ENCODE measurements around the gene BID. TPM values are rescaled to one million over a fixed set of nuclear protein-coding genes. Genes with fewer than 3 reads are reported as not detected.

The BID gene
- total and polyA plus RNA-seq, 2 of the 8 experiments (the other 6 are each of a cell fraction or from before 2014, with no cell fraction given), result 39.3 to 114 TPM

GRCh38 chr22:17794726-17795542, 20.7 kb upstream of the BID start (continued):
- TF ChIP-seq RFX5 (IDR thresholded peaks at IDR 0.05; ENCODE audit: borderline replicate concordance, low read depth, low read length) (no peak), JUND (IDR thresholded peaks at IDR 0.05; ENCODE audit: low read length) (no peak), GABPA (IDR thresholded peaks at IDR 0.05; ENCODE audit: borderline replicate concordance, insufficient read depth, low read length) (no peak)
